ENCODE data around the gene IL34. TPM values are rescaled to one million over a fixed set of nuclear protein-coding genes. Genes with fewer than 3 reads are reported as not detected.

The IL34 gene
- total RNA-seq, 4 donors from 2014 or later, result 96.9 to 158 (median 129) TPM

DNA sequence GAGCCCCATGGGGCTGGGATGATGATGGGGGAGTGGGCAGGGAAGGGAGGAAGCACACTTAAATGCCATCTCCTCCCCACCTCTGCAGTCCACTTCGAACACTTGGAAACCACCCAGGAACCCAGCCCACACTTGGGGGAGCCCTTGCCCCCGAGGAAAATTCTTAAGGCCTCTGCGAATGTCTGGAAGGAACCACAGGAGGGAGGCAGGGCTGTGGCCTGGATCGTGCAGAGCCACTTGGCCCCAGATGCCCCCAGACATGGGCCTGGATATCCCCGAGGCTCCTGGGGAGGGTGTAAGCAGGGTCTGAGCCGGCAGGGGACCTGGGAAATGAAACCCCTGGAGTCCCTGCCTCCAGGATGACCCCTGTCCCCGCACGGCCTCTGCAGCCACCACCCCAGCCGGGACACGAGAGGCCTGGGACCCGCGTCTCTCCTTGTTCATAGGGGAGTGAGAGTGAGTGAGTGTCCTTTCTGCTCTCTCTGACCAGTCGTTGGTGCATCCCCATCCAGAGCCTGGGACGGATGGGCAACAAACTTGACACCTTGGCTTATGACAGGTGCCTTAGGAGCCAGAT is 51.3 kb downstream of the IL34 start:
- 45 to 59% methylated on average over 14 of the region's 14 CpGs for WGBS, 2 donors
- no peak for DNase-seq (ENCODE audit: low spot score in 2 of 2)
- TF ChIP-seq, protein P1, sequence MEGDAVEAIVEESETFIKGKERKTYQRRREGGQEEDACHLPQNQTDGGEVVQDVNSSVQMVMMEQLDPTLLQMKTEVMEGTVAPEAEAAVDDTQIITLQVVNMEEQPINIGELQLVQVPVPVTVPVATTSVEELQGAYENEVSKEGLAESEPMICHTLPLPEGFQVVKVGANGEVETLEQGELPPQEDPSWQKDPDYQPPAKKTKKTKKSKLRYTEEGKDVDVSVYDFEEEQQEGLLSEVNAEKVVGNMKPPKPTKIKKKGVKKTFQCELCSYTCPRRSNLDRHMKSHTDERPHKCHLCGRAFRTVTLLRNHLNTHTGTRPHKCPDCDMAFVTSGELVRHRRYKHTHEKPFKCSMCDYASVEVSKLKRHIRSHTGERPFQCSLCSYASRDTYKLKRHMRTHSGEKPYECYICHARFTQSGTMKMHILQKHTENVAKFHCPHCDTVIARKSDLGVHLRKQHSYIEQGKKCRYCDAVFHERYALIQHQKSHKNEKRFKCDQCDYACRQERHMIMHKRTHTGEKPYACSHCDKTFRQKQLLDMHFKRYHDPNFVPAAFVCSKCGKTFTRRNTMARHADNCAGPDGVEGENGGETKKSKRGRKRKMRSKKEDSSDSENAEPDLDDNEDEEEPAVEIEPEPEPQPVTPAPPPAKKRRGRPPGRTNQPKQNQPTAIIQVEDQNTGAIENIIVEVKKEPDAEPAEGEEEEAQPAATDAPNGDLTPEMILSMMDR (IDR thresholded peaks at IDR 0.05), result no peak
- no peak for TF ChIP-seq POLR2A (IDR thresholded peaks at IDR 0.05)
- intact Hi-C loops (cut with DNase I; ENCODE audit: low total_unique reads), result no loop called here
- H3K4me3 ChIP-seq (ENCODE audit: low read depth, poor library complexity, severe bottlenecking), result no peak overlapping the region

DNA sequence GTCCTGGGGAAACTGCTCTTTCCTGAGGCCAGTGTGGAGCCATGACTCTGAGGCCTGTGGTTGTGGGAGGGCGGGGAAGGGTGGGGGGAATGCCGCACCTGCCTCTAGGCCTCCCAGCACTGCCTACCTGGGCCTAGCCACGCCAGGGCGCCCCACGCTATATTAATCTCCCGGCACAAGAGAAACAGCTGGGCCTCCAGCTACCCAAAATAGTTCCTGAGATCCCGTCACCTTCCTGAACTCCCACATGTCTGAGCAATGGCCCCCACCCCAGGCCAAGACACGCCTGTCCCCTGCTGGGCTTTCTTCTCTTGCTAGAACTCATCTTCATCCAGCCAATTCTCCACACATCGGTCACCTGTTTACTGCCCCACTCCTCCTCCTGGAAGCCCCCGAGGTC is 52.5 kb downstream of the IL34 start:
- intact Hi-C loops (cut with DNase I; ENCODE audit: low total_unique reads), result no loop called here
- no peak for DNase-seq (ENCODE audit: low spot score in 2 of 2)

DNA sequence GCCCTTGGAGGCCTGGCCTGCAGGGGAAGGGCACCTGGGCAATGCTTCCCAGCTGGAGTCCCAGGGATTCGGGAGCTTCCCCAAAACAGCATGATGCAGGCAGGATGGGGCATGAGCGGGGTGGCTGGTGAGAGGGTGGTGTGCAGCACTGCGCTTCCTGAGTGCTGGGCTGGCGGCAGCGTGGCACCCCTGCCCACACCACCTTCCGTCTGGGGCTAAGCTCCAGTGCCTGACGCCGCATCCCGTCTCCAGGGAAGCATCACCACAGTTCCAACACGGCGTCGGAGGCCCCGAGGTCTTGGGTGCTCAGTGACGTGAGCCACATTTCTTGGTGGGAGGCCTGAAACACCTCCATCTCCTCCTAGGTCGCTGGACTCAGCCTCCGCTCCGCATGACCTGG is 53.3 kb downstream of the IL34 start:
- DNase-seq (ENCODE audit: low spot score in 2 of 2), result no peak
- WGBS, 2 donors, result 50 to 65% methylated on average over 15 to 17 of the region's 17 CpGs
- intact Hi-C loops (cut with DNase I; ENCODE audit: low total_unique reads), result no loop called here

More for the DNA sequence above, 52.5 kb downstream of the IL34 start:
- TF ChIP-seq, protein P1 (IDR thresholded peaks at IDR 0.05), result no peak
- TF ChIP-seq POLR2A (IDR thresholded peaks at IDR 0.05), result no peak
- H3K4me3 ChIP-seq (ENCODE audit: low read depth, poor library complexity, severe bottlenecking), result no peak overlapping the region
- 62 to 75% methylated on average over 10 of the region's 10 CpGs for WGBS, 2 donors

DNA sequence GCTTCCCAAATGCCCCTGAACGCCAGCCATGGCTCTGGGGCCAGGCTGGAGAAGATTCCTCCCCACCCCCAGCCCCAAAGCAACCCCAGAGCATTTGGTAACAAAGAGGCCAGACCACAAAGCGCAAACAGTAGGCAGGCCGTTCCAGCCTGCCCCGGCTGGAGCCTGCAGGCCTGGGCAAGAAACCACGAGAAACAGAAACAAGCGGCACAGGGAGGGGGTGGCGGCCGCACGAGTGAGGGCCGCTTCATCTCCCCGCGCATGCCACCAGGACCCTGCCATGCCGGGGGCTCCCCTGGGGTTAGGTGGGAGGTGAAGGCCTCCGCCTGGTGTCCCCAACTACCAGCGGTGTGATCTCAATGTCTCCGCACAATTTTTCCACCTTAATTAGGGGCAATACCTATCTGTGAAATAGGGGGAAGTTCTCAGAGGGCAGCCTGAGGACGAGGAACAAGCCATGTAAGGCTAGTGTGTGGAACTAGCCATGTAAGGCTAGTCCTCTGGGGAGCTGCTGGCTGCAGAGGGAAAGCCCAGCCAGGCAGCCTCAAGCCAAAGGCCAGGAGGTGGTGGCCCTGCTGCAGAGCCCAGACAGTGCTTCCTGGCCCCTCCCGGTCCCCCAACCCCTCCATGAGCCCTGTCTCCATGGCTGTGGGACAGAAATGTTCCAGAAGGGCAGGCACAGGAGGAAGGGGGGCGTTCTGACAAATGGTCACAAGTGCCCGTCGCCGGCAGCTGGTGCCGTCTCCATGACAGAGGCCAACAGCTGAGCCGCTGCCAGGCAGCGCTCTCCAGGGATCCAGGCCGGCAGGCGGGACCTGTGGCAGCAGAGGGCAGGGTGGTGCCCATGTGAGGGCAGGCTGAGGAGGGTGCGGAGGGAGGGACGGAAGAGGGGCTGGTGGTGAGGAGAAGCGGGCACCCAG is 54.0 kb downstream of the IL34 start:
- TF ChIP-seq, protein P1 (IDR thresholded peaks at IDR 0.05), result no peak
- no peak for TF ChIP-seq POLR2A (IDR thresholded peaks at IDR 0.05)

More for the DNA sequence above, 53.3 kb downstream of the IL34 start:
- TF ChIP-seq, protein P1 (IDR thresholded peaks at IDR 0.05), result no peak
- no peak for TF ChIP-seq POLR2A (IDR thresholded peaks at IDR 0.05)
- H3K4me3 ChIP-seq (ENCODE audit: low read depth, poor library complexity, severe bottlenecking), result no peak overlapping the region

DNA sequence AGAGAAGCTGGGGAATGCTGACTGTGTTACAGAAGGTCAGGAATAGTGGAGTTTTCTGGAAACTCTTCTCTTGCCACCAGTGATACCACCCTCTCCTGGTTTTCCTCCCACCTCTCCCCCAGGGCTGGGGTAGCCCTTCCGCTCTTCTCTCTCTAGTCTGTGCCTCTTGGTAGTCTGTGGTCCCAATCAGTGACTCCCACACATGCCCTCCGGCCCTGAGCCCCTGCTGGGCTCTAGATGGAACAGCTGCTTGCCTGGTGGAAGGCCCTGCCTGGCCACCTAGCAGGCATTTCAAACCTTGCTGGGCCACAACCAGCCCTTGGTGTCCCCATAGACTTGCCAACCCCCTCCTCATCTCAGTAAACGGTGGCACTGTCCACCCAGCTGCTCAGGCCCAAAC is 54.7 kb downstream of the IL34 start:
- H3K4me3 ChIP-seq (ENCODE audit: low read depth, poor library complexity, severe bottlenecking), result no peak overlapping the region
- no peak for DNase-seq (ENCODE audit: low spot score in 2 of 2)
- WGBS, 2 donors, result 75 to 79% methylated on average over 3 of the region's 3 CpGs
- TF ChIP-seq, protein P1 (IDR thresholded peaks at IDR 0.05), result no peak
- TF ChIP-seq POLR2A (IDR thresholded peaks at IDR 0.05), result no peak
- intact Hi-C loops (cut with DNase I; ENCODE audit: low total_unique reads), result no loop called here

More for the DNA sequence above, 54.0 kb downstream of the IL34 start:
- DNase-seq (ENCODE audit: low spot score in 2 of 2), result no peak
- H3K4me3 ChIP-seq (ENCODE audit: low read depth, poor library complexity, severe bottlenecking), result no peak overlapping the region
- 46 to 59% methylated on average over 23 to 29 of the region's 30 CpGs for WGBS, 2 donors
- intact Hi-C loops (cut with DNase I; ENCODE audit: low total_unique reads), result no loop called here
